NT2/D1 (cell line): Measurements from ENCODE around the gene CLEC16A.
A peak's percentile ranks its signal among the peaks of the same experiment; 100 is the strongest.

ENCODE experiments used
- DNase-seq: peaks from one replicate; pipeline ENCODE4 v3.0.0-alpha.2; 2011; ENCODE audit warnings: low read depth, low spot score
- H3K27me3 ChIP-seq: 2 replicates; pipeline ENCODE4 v1.6.0; 2011; ENCODE audit warnings: mild to moderate bottlenecking; ENCODE audit not compliant: insufficient read length, insufficient read depth
- H3K36me3 ChIP-seq: 2 replicates; pipeline ENCODE4 v1.6.1; 2011; ENCODE audit warnings: mild to moderate bottlenecking, low read length, mixed read lengths; ENCODE audit not compliant: insufficient read depth, insufficient read length
- H3K4me1 ChIP-seq: 2 replicates; pipeline ENCODE4 v1.5.1; 2011; ENCODE audit not compliant: insufficient read depth, insufficient read length
- H3K4me3 ChIP-seq: 2 replicates; pipeline ENCODE4 v1.5.1; 2011; ENCODE audit warnings: low read depth; ENCODE audit not compliant: insufficient read length
- H3K9ac ChIP-seq: 2 replicates; pipeline ENCODE4 v1.6.0; 2011; ENCODE audit warnings: low read depth; ENCODE audit not compliant: insufficient read length
- H3K9me3 ChIP-seq: 2 replicates; pipeline ENCODE4 v1.5.1; 2011; ENCODE audit warnings: mild to moderate bottlenecking, low read length; ENCODE audit not compliant: insufficient read depth
- SUZ12 ChIP-seq: IDR thresholded peaks from 2 replicates; pipeline ENCODE4 v1.6.1; 2011; ENCODE audit not compliant: insufficient read length, insufficient read depth; ENCODE audit errors: extremely low read depth
- YY1 ChIP-seq: IDR thresholded peaks from 2 replicates; pipeline ENCODE4 v1.6.1; 2011; ENCODE audit not compliant: insufficient read length, insufficient read depth
- ZNF274 ChIP-seq: IDR thresholded peaks from 2 replicates; pipeline ENCODE4 v1.6.1; 2011; ENCODE audit warnings: mild to moderate bottlenecking, low read depth, low read length

Gene CLEC16A

GRCh38 chr16:11150190-11150589 lies 205.8 kb downstream of the CLEC16A start:
- no peaks in the 10 kb centered on the region for H3K36me3 ChIP-seq
- no peak overlapping the region for H3K9ac ChIP-seq
- TF ChIP-seq YY1 = no peak
- no peak for TF ChIP-seq SUZ12
- no peak for TF ChIP-seq ZNF274
- no peaks in the 10 kb centered on the region for H3K27me3 ChIP-seq
- H3K9me3 ChIP-seq = no peaks in the 10 kb centered on the region
- H3K4me1 ChIP-seq = no peaks in the 10 kb centered on the region
- no peak overlapping the region for H3K4me3 ChIP-seq
- DNase-seq = no peak

GRCh38 chr16:11151156-11151884 lies 207.0 kb downstream of the CLEC16A start:
- no peaks in the 10 kb centered on the region for H3K27me3 ChIP-seq
- no peak overlapping the region for H3K4me3 ChIP-seq
- H3K9me3 ChIP-seq = no peaks in the 10 kb centered on the region
- no peak for DNase-seq
- H3K9ac ChIP-seq = no peak overlapping the region
- H3K36me3 ChIP-seq = no peaks in the 10 kb centered on the region
- no peaks in the 10 kb centered on the region for H3K4me1 ChIP-seq
- no peak for TF ChIP-seq ZNF274
- TF ChIP-seq SUZ12 = no peak
- TF ChIP-seq YY1 = no peak

DNA sequence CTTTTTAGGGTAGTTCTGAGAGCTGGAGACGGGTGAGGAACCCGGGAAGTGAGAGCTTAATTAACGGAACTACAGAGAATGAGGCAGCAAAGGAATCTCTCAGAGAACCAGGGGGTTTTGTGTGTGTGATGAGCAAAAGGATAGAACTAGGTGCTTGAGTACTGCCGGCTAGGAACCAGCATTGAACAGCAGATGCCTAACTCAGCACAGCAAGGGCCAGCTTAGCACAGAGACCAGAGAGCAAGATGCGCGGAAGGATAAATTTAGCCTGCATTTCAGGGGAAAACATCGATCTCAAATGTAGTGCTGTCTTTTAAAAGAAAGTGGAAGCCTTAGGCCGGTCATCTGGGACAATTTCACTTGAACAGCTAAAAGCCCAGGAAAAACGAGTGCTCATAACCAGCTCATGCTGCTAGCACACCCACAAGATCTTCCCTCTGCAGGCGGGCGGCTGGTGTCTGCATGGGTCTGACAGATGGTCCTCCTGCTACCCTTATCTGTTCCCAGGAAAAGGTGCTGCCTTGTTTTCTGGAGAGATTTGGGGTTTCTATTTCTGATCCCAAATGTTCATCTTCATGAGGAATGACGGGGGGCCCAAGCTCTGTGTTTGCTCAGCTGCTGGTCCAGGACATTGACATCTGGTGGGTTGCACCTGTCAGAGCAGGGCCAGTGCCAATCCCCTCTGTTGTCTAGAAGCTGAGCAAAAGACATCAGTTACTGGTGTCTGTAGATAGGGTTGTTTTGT lies 207.7 kb downstream of the CLEC16A start:
- no peaks in the 10 kb centered on the region for H3K36me3 ChIP-seq
- TF ChIP-seq YY1 (no peak), ZNF274 (no peak), SUZ12 (no peak)
- DNase-seq = no peak

GRCh38 chr16:11152677-11153331 lies 208.4 kb downstream of the CLEC16A start:
- no peaks in the 10 kb centered on the region for H3K9me3 ChIP-seq
- TF ChIP-seq YY1 = no peak
- no peak for TF ChIP-seq ZNF274
- TF ChIP-seq SUZ12 = no peak
- H3K9ac ChIP-seq = no peak overlapping the region
- no peaks in the 10 kb centered on the region for H3K36me3 ChIP-seq
- H3K4me1 ChIP-seq = peaks cover 3% of the 10 kb centered on the region
- DNase-seq = no peak
- no peak overlapping the region for H3K4me3 ChIP-seq
- no peaks in the 10 kb centered on the region for H3K27me3 ChIP-seq

More for the DNA sequence above, 207.7 kb downstream of the CLEC16A start:
- no peaks in the 10 kb centered on the region for H3K9me3 ChIP-seq
- no peak overlapping the region for H3K9ac ChIP-seq
- H3K27me3 ChIP-seq = no peaks in the 10 kb centered on the region
- no peak overlapping the region for H3K4me3 ChIP-seq
- H3K4me1 ChIP-seq = no peaks in the 10 kb centered on the region

- no peak for TF ChIP-seq YY1
- no peak for TF ChIP-seq SUZ12
- TF ChIP-seq ZNF274 = no peak
- Histone ChIP-seq H3K36me3 (no peaks in the 10 kb centered on the region), H3K9me3 (no peaks in the 10 kb centered on the region), H3K27me3 (no peaks in the 10 kb centered on the region), H3K9ac (peak overlapping the region; percentile 27), H3K4me1 (peaks cover 7% of the 10 kb centered on the region), H3K4me3 (no peak overlapping the region)
- DNase-seq = no peak
Observed at GRCh38 chr16:11155284-11155806, 211.0 kb downstream of the CLEC16A start.

- TF ChIP-seq YY1 (no peak), SUZ12 (no peak), ZNF274 (no peak)
- Histone ChIP-seq H3K9me3 (no peaks in the 10 kb centered on the region), H3K36me3 (no peaks in the 10 kb centered on the region), H3K27me3 (no peaks in the 10 kb centered on the region), H3K4me1 (peaks cover 7% of the 10 kb centered on the region), H3K4me3 (no peak overlapping the region), H3K9ac (no peak overlapping the region)
- DNase-seq = no peak
Observed at GRCh38 chr16:11156401-11156800, 212.0 kb downstream of the CLEC16A start.
